GM18873 (cell line): Measurements from ENCODE around the gene ESPN.
"Not testable (repeated sequence)": the region's sequence is repeated elsewhere in the genome, so short reads cannot be mapped to it uniquely, and the experiment has no call there.

ENCODE experiments used
- ATAC-seq: cut with Tn5 transposase; IDR thresholded peaks from one replicate; pipeline ENCODE4 v1.9.1; 2021; ENCODE audit warnings: mild to moderate bottlenecking, moderate library complexity, moderate number of reproducible peaks; ENCODE audit not compliant: unreplicated experiment, low FRiP score

The ESPN gene

GRCh38 chr1:6426277-6426971 is 1.8 kb downstream of the ESPN start:
- no peak for ATAC-seq

- ATAC-seq, result no peak
Measured at GRCh38 chr1:6426972-6427350, 2.4 kb downstream of the ESPN start.

GRCh38 chr1:6427441-6428390 is 3.1 kb downstream of the ESPN start:
- no peak for ATAC-seq

- not testable (repeated sequence) for ATAC-seq
Measured at GRCh38 chr1:6428453-6428852, 3.9 kb downstream of the ESPN start.

- not testable (repeated sequence) for ATAC-seq
Measured at GRCh38 chr1:6429660-6430411, 5.3 kb downstream of the ESPN start.

- not testable (repeated sequence) for ATAC-seq
Measured at GRCh38 chr1:6431645-6432579, 7.3 kb downstream of the ESPN start.

GRCh38 chr1:6434186-6434585 is 9.6 kb downstream of the ESPN start:
- no peak for ATAC-seq

- ATAC-seq, result no peak
Measured at GRCh38 chr1:6435129-6435528, 10.6 kb downstream of the ESPN start.

GRCh38 chr1:6435547-6435946 is 11.0 kb downstream of the ESPN start:
- ATAC-seq, result no peak

- ATAC-seq, result not testable (repeated sequence)
Measured at GRCh38 chr1:6436277-6436676, 11.7 kb downstream of the ESPN start.

- ATAC-seq, result not testable (repeated sequence)
Measured at GRCh38 chr1:6437012-6437700, 12.6 kb downstream of the ESPN start.

GRCh38 chr1:6438047-6438525 is 13.5 kb downstream of the ESPN start:
- ATAC-seq, result no peak

- ATAC-seq, result no peak
Measured at GRCh38 chr1:6440198-6441126, 15.9 kb downstream of the ESPN start.

GRCh38 chr1:6441586-6441985 is 17.0 kb downstream of the ESPN start:
- no peak for ATAC-seq

GRCh38 chr1:6443339-6444115 is 19.0 kb downstream of the ESPN start:
- ATAC-seq, result no peak

GRCh38 chr1:6444377-6444776 is 19.8 kb downstream of the ESPN start:
- no peak for ATAC-seq

- ATAC-seq, result no peak
Measured at GRCh38 chr1:6445062-6445763, 20.6 kb downstream of the ESPN start.
